Tibial artery (tissue), 4 donors: ENCODE measurements around the gene PIK3R2.

ENCODE experiments used
- DNase-seq, 2 donors: peaks; one replicate each; pipeline ENCODE4 v3.0.0-alpha.2; 2019
- H3K27ac ChIP-seq, 2 donors: fragments of 200-600 bp; sonication (generic) in 1 of 2; 1 replicate in 1 of 2; 2 replicates in 1 of 2; pipeline ENCODE4 v1.5.1; 2018 to 2019; ENCODE audit warnings: mild to moderate bottlenecking in 1 of 2
- H3K27me3 ChIP-seq, 2 donors: fragments of 200-600 bp; sonication (generic) in 1 of 2; one replicate each; pipeline versions ENCODE4 v1.5.1 to v1.6.0; 2016 to 2019
- H3K36me3 ChIP-seq, 3 donors: fragments of 200-600 bp; sonication (generic) in 2 of 3; one replicate each; pipeline ENCODE4 v1.5.1; 2016 to 2019; ENCODE audit warnings: mild to moderate bottlenecking in 2 of 3
- H3K4me1 ChIP-seq, 4 donors: fragments of 200-600 bp; sonication (generic) in 2 of 4; 1 replicate in 3 of 4; 2 replicates in 1 of 4; pipeline ENCODE4 v1.5.1; 2016 to 2019
- H3K4me3 ChIP-seq, 2 donors: fragments of 200-600 bp; sonication (generic) in 1 of 2; 1 replicate in 1 of 2; 2 replicates in 1 of 2; pipeline ENCODE4 v1.5.1; 2018 to 2019; ENCODE audit warnings: mild to moderate bottlenecking in 2 of 2
- H3K9me3 ChIP-seq, 3 donors: fragments of 200-600 bp; sonication (generic) in 1 of 3; one replicate each; pipeline ENCODE4 v1.5.1; 2016 to 2019
- intact Hi-C: fragments of 100-400 bp; cut with DNase I; formaldehyde crosslinking; loops from one replicate; pipeline ENCODE4 v1.15.0; 2023; ENCODE audit warnings: low total_unique reads
- TF ChIP-seq, protein P1 (sequence below), 2 experiments: fragments of 200-600 bp in 1 of 2; fragments of 450-650 bp in 1 of 2; IDR thresholded peaks; one replicate each; pipeline ENCODE4 v1.5.1; 2017 to 2019; ENCODE audit warnings: antibody characterized with exemption in 2 of 2, mild to moderate bottlenecking in 1 of 2, moderate library complexity in 1 of 2

PIK3R2 gene

DNA sequence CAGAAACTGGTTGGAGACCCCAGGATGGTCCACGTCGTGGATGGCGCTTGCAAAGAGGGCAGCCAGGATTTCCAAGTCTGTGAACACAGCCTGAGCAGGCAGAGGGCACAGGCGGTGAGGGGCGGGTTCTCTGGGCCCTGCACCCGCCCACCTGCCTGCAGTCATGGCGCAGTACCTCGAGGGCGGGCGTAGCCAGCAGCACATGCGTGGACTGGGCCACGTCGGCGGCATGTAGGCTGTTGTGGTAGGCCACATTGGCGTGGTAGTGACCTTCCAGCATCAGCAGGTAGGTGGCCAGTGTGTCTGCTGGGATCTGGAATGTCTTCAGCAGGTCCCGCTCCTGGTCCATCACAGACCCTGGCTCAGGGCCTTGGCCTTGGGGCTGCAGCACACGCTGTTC is 65.2 kb downstream of the PIK3R2 start:
- Histone ChIP-seq H3K27me3 (peaks cover 0 to 18% of the 10 kb centered on the region in 2 donors), H3K36me3 (no peaks in the 10 kb centered on the region), H3K27ac (no peak overlapping the region), H3K9me3 (no peaks in the 10 kb centered on the region), H3K4me1 (no peaks in the 10 kb centered on the region), H3K4me3 (no peak overlapping the region)
- TF ChIP-seq, protein P1, sequence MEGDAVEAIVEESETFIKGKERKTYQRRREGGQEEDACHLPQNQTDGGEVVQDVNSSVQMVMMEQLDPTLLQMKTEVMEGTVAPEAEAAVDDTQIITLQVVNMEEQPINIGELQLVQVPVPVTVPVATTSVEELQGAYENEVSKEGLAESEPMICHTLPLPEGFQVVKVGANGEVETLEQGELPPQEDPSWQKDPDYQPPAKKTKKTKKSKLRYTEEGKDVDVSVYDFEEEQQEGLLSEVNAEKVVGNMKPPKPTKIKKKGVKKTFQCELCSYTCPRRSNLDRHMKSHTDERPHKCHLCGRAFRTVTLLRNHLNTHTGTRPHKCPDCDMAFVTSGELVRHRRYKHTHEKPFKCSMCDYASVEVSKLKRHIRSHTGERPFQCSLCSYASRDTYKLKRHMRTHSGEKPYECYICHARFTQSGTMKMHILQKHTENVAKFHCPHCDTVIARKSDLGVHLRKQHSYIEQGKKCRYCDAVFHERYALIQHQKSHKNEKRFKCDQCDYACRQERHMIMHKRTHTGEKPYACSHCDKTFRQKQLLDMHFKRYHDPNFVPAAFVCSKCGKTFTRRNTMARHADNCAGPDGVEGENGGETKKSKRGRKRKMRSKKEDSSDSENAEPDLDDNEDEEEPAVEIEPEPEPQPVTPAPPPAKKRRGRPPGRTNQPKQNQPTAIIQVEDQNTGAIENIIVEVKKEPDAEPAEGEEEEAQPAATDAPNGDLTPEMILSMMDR (IDR thresholded peaks at IDR 0.05), result no peak
- no peak for DNase-seq
- intact Hi-C loops, result no loop called here

DNA sequence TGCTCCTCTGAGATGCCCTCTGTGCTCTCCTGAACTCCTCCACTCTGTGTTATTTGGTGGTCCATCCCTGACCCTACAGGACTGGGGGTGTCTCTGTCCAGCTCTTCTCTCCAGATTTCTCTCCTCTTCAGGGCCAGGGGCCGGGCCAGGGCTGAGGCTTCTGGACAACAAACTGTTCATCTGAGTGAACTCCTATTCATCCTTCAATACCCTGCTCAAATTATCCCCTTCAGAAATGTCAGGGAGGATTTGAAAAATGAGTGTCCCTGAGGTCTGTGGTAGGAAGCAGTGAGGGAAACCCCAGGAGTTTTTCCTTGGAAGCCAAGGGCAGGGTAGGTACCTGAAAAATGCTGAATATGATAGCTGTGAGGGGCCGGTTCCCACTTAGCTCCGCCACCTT is 65.6 kb downstream of the PIK3R2 start:
- H3K27ac ChIP-seq, result no peak overlapping the region
- TF ChIP-seq, protein P1 (IDR thresholded peaks at IDR 0.05), result no peak
- H3K4me1 ChIP-seq, result no peaks in the 10 kb centered on the region
- intact Hi-C loops, result no loop called here
- no peaks in the 10 kb centered on the region for H3K36me3 ChIP-seq
- no peak for DNase-seq
- no peaks in the 10 kb centered on the region for H3K9me3 ChIP-seq
- peaks cover 0 to 22% of the 10 kb centered on the region in 2 donors for H3K27me3 ChIP-seq
- no peak overlapping the region for H3K4me3 ChIP-seq
